ENCODE measurements around the gene SLC16A10. TPM values are rescaled to one million over a fixed set of nuclear protein-coding genes. Genes with fewer than 3 reads are reported as not detected.
"Not testable (repeated sequence)": the region's sequence is repeated elsewhere in the genome, so short reads cannot be mapped to it uniquely, and the experiment has no call there.

SLC16A10 gene
- total and polyA plus RNA-seq, 2 of the 4 experiments (the other 2 are of a cell fraction) = not detected

DNA sequence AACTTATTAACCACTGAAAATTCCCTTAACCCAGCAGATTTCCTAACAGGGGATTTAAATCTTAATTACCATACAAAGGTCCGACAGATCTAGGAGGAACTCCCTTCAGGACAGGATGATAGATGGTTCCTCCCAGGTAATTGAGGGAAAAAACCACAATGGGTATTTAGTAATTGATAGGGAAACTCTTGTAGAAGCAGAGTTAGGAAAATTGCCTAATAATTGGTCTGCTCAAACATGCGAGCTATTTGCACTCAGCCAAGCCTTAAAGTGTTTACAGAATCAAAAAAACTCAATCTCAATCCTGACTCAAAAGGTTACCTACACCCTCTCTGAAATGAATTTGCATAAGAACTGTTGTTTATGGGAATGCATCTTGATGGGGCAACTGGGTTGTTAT, 45.4 kb downstream of the SLC16A10 start:
- H3K56ac ChIP-seq (ENCODE audit: extremely low read depth, insufficient read depth, low read length); H4K5ac ChIP-seq (ENCODE audit: low read depth, low read length); H3K79me1 ChIP-seq (ENCODE audit: low read depth in 1 of 2, low read length in 2 of 2); in situ Hi-C loops (cut with MboI; ENCODE audit: low sequenced_read_pairs); H3K4me2 ChIP-seq (ENCODE audit: low read depth, low read length); H3K9ac ChIP-seq (ENCODE audit: low read depth, low read length); H2AK9ac ChIP-seq (replicated peaks; ENCODE audit: low read depth, low read length, poor library complexity); H3K4me3 ChIP-seq (ENCODE audit: insufficient read depth, low read depth, low read length); H2AK5ac ChIP-seq (ENCODE audit: low read depth, low read length); DNase-seq; BruUV-seq (replicated peaks); H3K4ac ChIP-seq (ENCODE audit: low read depth, low read length); H3K9me1 ChIP-seq (ENCODE audit: insufficient read depth, low read length); H4K20me1 ChIP-seq (ENCODE audit: insufficient read depth, low read length); H3K27ac ChIP-seq (ENCODE audit: insufficient read depth, low read length); H3K18ac ChIP-seq (ENCODE audit: low read depth, low read length); H3K4me1 ChIP-seq (ENCODE audit: control insufficient read depth, insufficient read depth, low read length); H3K14ac ChIP-seq (replicated peaks; ENCODE audit: low read depth, low read length); H3K36me3 ChIP-seq (ENCODE audit: control insufficient read depth, insufficient read depth, low read length); H3K23ac ChIP-seq (ENCODE audit: low read depth, low read length); ATAC-seq (ENCODE audit: low read depth); CTCF ChIA-PET; H3K9me3 ChIP-seq (ENCODE audit: control insufficient read depth, insufficient read depth, low read length); H2BK20ac ChIP-seq (ENCODE audit: low read depth, low read length); H2AFZ ChIP-seq (replicated peaks; ENCODE audit: low read length, poor library complexity); POLR2A ChIA-PET (ENCODE audit: unreplicated experiment); H2BK5ac ChIP-seq (ENCODE audit: low read depth, low read length, poor library complexity, severe bottlenecking); H4K91ac ChIP-seq (ENCODE audit: insufficient read depth, low read depth, low read length); H4K8ac ChIP-seq (ENCODE audit: low read depth in 2 of 2, low read length in 2 of 2); dilution Hi-C loops (cut with HindIII; ENCODE audit: low sequenced_read_pairs, unreplicated experiment); intact Hi-C loops (cut with micrococcal nuclease); H2BK15ac ChIP-seq (ENCODE audit: low read depth, low read length); H2BK120ac ChIP-seq (ENCODE audit: low read depth, low read length): not testable (repeated sequence)
- WGBS, 2 experiments (ENCODE audit: extremely low coverage in 2 of 2, insufficient read length in 1 of 2) = no CpG with 5 or more reads among the region's 2 CpGs
- peaks cover 11% of the 10 kb centered on the region for H3K27me3 ChIP-seq (ENCODE audit: control insufficient read depth, insufficient read depth, low read length)

DNA sequence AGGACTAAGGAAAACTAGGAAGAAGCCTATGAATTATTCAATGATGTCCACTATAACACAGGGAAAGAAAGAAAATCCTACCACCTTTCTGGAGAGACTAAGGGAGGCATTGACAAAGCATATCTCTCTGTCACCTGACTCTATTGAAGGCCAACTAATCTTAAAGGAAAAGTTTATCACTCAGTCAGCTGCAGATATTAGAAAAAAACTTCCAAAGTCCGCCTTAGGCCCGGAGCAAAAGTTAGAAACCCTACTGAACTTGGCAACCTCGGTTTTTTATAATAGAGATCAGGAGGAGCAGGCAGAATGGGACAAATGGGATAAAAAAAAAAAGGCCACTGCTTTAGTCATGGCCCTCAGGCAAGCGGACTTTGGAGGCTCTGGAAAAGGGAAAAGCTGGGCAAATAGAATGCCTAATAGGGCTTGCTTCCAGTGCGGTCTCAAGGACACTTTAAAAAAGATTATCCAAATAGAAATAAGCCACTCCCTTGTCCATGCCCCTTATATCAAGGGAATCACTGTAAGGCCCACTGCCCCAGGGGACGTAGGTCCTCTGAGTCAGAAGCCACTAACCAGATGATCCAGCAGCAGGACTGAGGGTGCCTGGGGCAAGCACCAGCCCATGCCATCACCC, 47.0 kb downstream of the SLC16A10 start:
- H3K9me1 ChIP-seq (ENCODE audit: insufficient read depth, low read length); H3K9me3 ChIP-seq (ENCODE audit: control insufficient read depth, insufficient read depth, low read length); H4K5ac ChIP-seq (ENCODE audit: low read depth, low read length); H3K4me2 ChIP-seq (ENCODE audit: low read depth, low read length); H3K4me1 ChIP-seq (ENCODE audit: control insufficient read depth, insufficient read depth, low read length); H3K36me3 ChIP-seq (ENCODE audit: control insufficient read depth, insufficient read depth, low read length); H2AFZ ChIP-seq (replicated peaks; ENCODE audit: low read length, poor library complexity); H4K91ac ChIP-seq (ENCODE audit: insufficient read depth, low read depth, low read length); in situ Hi-C loops (cut with MboI; ENCODE audit: low sequenced_read_pairs); H3K9ac ChIP-seq (ENCODE audit: low read depth, low read length); H3K27me3 ChIP-seq (ENCODE audit: control insufficient read depth, insufficient read depth, low read length); CTCF ChIA-PET; H4K8ac ChIP-seq (ENCODE audit: low read depth in 2 of 2, low read length in 2 of 2); H3K14ac ChIP-seq (replicated peaks; ENCODE audit: low read depth, low read length); H2BK20ac ChIP-seq (ENCODE audit: low read depth, low read length); H2BK5ac ChIP-seq (ENCODE audit: low read depth, low read length, poor library complexity, severe bottlenecking); H3K4me3 ChIP-seq (ENCODE audit: insufficient read depth, low read depth, low read length); H2BK120ac ChIP-seq (ENCODE audit: low read depth, low read length); H3K18ac ChIP-seq (ENCODE audit: low read depth, low read length); H3K56ac ChIP-seq (ENCODE audit: extremely low read depth, insufficient read depth, low read length); H2AK9ac ChIP-seq (replicated peaks; ENCODE audit: low read depth, low read length, poor library complexity); DNase-seq; dilution Hi-C loops (cut with HindIII; ENCODE audit: low sequenced_read_pairs, unreplicated experiment); intact Hi-C loops (cut with micrococcal nuclease); H4K20me1 ChIP-seq (ENCODE audit: insufficient read depth, low read length); ATAC-seq (ENCODE audit: low read depth); BruUV-seq (replicated peaks); H3K23ac ChIP-seq (ENCODE audit: low read depth, low read length); H2BK15ac ChIP-seq (ENCODE audit: low read depth, low read length); H3K4ac ChIP-seq (ENCODE audit: low read depth, low read length); H2AK5ac ChIP-seq (ENCODE audit: low read depth, low read length); POLR2A ChIA-PET (ENCODE audit: unreplicated experiment); H3K79me1 ChIP-seq (ENCODE audit: low read depth in 1 of 2, low read length in 2 of 2); H3K27ac ChIP-seq (ENCODE audit: insufficient read depth, low read length): not testable (repeated sequence)
- WGBS, 2 experiments (ENCODE audit: extremely low coverage in 2 of 2, insufficient read length in 1 of 2) = 80% methylated on average over 1 of the region's 6 CpGs; no CpG with 5 or more reads in 1 of the 2 experiments
